GM06990 (cell line): ENCODE measurements around the gene PLXDC1.

Experiments
- DNase-seq: peaks from one replicate; pipeline ENCODE4 v3.0.0-alpha.2; 2011; ENCODE audit not compliant: insufficient read length; ENCODE audit errors: extremely low read depth
- H3K27me3 ChIP-seq: replicated peaks from 2 replicates; pipeline ENCODE4 v1.6.0; 2011; ENCODE audit warnings: low read length; ENCODE audit not compliant: control insufficient read depth, insufficient read depth
- H3K36me3 ChIP-seq: 2 replicates; pipeline ENCODE4 v1.5.1; 2011; ENCODE audit warnings: low read length; ENCODE audit not compliant: control insufficient read depth, insufficient read depth
- H3K4me3 ChIP-seq: replicated peaks from 2 replicates; pipeline ENCODE4 v1.5.1; 2011; ENCODE audit warnings: low read depth, mild to moderate bottlenecking, control low read depth, low read length
- CTCF ChIP-seq: IDR thresholded peaks from 2 replicates; pipeline ENCODE4 v1.5.1; 2011; ENCODE audit warnings: low read length, control low read depth, mild to moderate bottlenecking, inconsistent platforms; ENCODE audit not compliant: insufficient read depth, poor library complexity, severe bottlenecking

The PLXDC1 gene

GRCh38 chr17:39104046-39104445 is 47.4 kb downstream of the PLXDC1 start:
- Histone ChIP-seq H3K27me3 (peaks cover 1% of the 10 kb centered on the region), H3K4me3 (no peak overlapping the region), H3K36me3 (no peaks in the 10 kb centered on the region)
- TF ChIP-seq CTCF = no peak
- no peak for DNase-seq

- TF ChIP-seq CTCF = no peak
- H3K36me3 ChIP-seq = no peaks in the 10 kb centered on the region
- H3K27me3 ChIP-seq = peaks cover 1% of the 10 kb centered on the region
- no peak overlapping the region for H3K4me3 ChIP-seq
- no peak for DNase-seq
Measured at GRCh38 chr17:39101091-39101490, 50.3 kb downstream of the PLXDC1 start.

- Histone ChIP-seq H3K4me3 (no peak overlapping the region), H3K36me3 (no peaks in the 10 kb centered on the region), H3K27me3 (peaks cover 1% of the 10 kb centered on the region)
- no peak for TF ChIP-seq CTCF
- DNase-seq = no peak
Measured at GRCh38 chr17:39100530-39100929, 50.9 kb downstream of the PLXDC1 start.

- Histone ChIP-seq H3K27me3 (no peaks in the 10 kb centered on the region; the same call in 1 of the 2 replicates), H3K36me3 (no peaks in the 10 kb centered on the region), H3K4me3 (no peak overlapping the region)
- no peak for DNase-seq
- no peak for TF ChIP-seq CTCF
Measured at GRCh38 chr17:39099663-39100286, 51.7 kb downstream of the PLXDC1 start.

- no peaks in the 10 kb centered on the region; the same call in 1 of the 2 replicates for H3K27me3 ChIP-seq
- DNase-seq = no peak
Measured at GRCh38 chr17:39098588-39098987, 52.8 kb downstream of the PLXDC1 start.

More at GRCh38 chr17:39098588-39098987, 52.8 kb downstream of the PLXDC1 start:
- no peak for TF ChIP-seq CTCF
- Histone ChIP-seq H3K36me3 (no peaks in the 10 kb centered on the region), H3K4me3 (no peak overlapping the region)
